ENCODE results near the gene KDM2B. TPM values are rescaled to one million over a fixed set of nuclear protein-coding genes. Genes with fewer than 3 reads are reported as not detected.

KDM2B gene
- total and polyA plus RNA-seq, 2 donors (not counting 3 experiments of a cell fraction or from before 2014, with no cell fraction given), result 26.8 to 37.3 TPM

DNA sequence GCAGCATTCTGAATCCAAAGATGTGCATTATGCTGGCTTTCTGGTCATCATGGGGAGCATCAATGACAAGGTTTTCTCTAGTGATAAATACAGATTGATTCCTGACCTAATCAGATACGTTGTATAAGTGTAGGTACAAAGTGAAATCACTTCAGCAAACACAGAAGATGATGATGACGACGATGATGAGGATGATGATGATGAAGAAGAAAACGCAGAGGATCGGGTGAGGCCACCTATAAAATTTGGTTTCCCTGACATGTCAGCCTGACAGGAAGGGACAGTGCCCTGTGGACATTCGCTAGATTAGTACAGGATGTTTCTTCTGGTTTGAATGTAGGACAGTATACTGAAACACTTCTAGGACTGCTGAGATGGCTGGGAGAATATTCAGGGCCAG, 160.7 kb downstream of the KDM2B start:
- H4K20me1 ChIP-seq (replicated peaks; ENCODE audit: control insufficient read depth, extremely low read depth, insufficient read depth, low read length), result no peaks in the 10 kb centered on the region
- H3K9me3 ChIP-seq (replicated peaks; ENCODE audit: control insufficient read depth, insufficient read depth, low read length), result no peaks in the 10 kb centered on the region
- DNase-seq (ENCODE audit: low read depth, low spot score) (no peak), FAIRE-seq (no peak)
- intact Hi-C loops (cut with micrococcal nuclease), result no loop called here
- H3K27me3 ChIP-seq (ENCODE audit: control insufficient read depth in 2 of 2, insufficient read depth in 2 of 2, low read length in 2 of 2), result no peaks in the 10 kb centered on the region
- H3K4me3 ChIP-seq (replicated peaks in 1 of 3; ENCODE audit: insufficient read depth in 1 of 3, low read depth in 1 of 3, low read length in 3 of 3), result no peak overlapping the region
- BruUV-seq (replicated peaks), result no TSS peak
- H3K36me3 ChIP-seq (ENCODE audit: control insufficient read depth in 2 of 2, extremely low read depth in 1 of 2, insufficient read depth in 2 of 2, low read length in 2 of 2), result peaks cover 35 to 40% of the 10 kb centered on the region in 2 experiments
- H2AFZ ChIP-seq (ENCODE audit: low read depth, low read length), result no peak overlapping the region
- H3K79me2 ChIP-seq (ENCODE audit: control insufficient read depth, insufficient read depth, low read length), result no peaks in the 10 kb centered on the region
- TF ChIP-seq JUN (IDR thresholded peaks at IDR 0.05; ENCODE audit: borderline replicate concordance, insufficient read depth, insufficient read length, low read depth) (no peak), EZH2 (IDR thresholded peaks at IDR 0.05; ENCODE audit: borderline replicate concordance, low read depth, low read length, severe bottlenecking) (no peak), MYC (IDR thresholded peaks at IDR 0.05; ENCODE audit: low read depth, low read length) (no peak), FOS (IDR thresholded peaks at IDR 0.05; ENCODE audit: borderline replicate concordance, insufficient read depth, low read length) (no peak), GATA2 (IDR thresholded peaks at IDR 0.05; ENCODE audit: insufficient read depth, insufficient read length, low read depth, low read length) (no peak), POLR2AphosphoS5 (IDR thresholded peaks at IDR 0.05; ENCODE audit: insufficient read depth, low read depth, low read length) (no peak), POLR2A (IDR thresholded peaks at IDR 0.05; ENCODE audit: low read depth, low read length) (no peak)
- TF ChIP-seq, protein P1, sequence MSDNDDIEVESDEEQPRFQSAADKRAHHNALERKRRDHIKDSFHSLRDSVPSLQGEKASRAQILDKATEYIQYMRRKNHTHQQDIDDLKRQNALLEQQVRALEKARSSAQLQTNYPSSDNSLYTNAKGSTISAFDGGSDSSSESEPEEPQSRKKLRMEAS (IDR thresholded peaks at IDR 0.05; ENCODE audit: insufficient read depth, insufficient read length), result no peak
- TF ChIP-seq, protein P2, sequence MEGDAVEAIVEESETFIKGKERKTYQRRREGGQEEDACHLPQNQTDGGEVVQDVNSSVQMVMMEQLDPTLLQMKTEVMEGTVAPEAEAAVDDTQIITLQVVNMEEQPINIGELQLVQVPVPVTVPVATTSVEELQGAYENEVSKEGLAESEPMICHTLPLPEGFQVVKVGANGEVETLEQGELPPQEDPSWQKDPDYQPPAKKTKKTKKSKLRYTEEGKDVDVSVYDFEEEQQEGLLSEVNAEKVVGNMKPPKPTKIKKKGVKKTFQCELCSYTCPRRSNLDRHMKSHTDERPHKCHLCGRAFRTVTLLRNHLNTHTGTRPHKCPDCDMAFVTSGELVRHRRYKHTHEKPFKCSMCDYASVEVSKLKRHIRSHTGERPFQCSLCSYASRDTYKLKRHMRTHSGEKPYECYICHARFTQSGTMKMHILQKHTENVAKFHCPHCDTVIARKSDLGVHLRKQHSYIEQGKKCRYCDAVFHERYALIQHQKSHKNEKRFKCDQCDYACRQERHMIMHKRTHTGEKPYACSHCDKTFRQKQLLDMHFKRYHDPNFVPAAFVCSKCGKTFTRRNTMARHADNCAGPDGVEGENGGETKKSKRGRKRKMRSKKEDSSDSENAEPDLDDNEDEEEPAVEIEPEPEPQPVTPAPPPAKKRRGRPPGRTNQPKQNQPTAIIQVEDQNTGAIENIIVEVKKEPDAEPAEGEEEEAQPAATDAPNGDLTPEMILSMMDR (IDR thresholded peaks at IDR 0.05; ENCODE audit: extremely low read depth in 1 of 2, insufficient read depth in 1 of 2, low read depth in 1 of 2, low read length in 2 of 2), result no peak
- no peak overlapping the region for H3K27ac ChIP-seq (ENCODE audit: insufficient read depth, low read depth, low read length)
- dilution Hi-C loops (cut with MboI; ENCODE audit: extremely low pct_ligation_motif_present, low sequenced_read_pairs), result no loop called here
- ChIA-PET CTCF (interaction anchor here (2.1 kb wide), 1 partner anchor 12 kb away, joined by 5 read pairs; no protein-coding TSS in a partner anchor), POLR2A (no interaction called here)
- H3K4me1 ChIP-seq (ENCODE audit: control insufficient read depth, extremely low read depth, insufficient read depth, low read length), result no peaks in the 10 kb centered on the region
- no peak overlapping the region for H3K9ac ChIP-seq (replicated peaks; ENCODE audit: extremely low read depth, insufficient read depth, low read length)
- H3K9me1 ChIP-seq (replicated peaks; ENCODE audit: control insufficient read depth, extremely low read depth, insufficient read depth, low read length), result no peaks in the 10 kb centered on the region
- no peak overlapping the region for H3K4me2 ChIP-seq (ENCODE audit: insufficient read depth, low read length)
